Ovary (tissue), 9 donors: ENCODE measurements around the gene CDK6. TPM values are rescaled to one million over a fixed set of nuclear protein-coding genes. Genes with fewer than 3 reads are reported as not detected.

Experiments used
- DNase-seq, 5 donors: peaks; one replicate each; pipeline ENCODE4 v3.0.0-alpha.2; 2019 to 2020
- H3K27ac ChIP-seq, 2 donors: fragments of 200-600 bp; one replicate each; pipeline versions ENCODE4 v1.5.1 to v1.8.0; 2019 to 2022
- H3K27me3 ChIP-seq: fragments of 200-600 bp; one replicate; pipeline ENCODE4 v1.8.0; 2022
- H3K36me3 ChIP-seq: fragments of 200-600 bp; sonication (generic); one replicate; pipeline ENCODE4 v1.5.1; 2019
- H3K4me1 ChIP-seq: one replicate; pipeline ENCODE4 v1.8.1; 2013; ENCODE audit warnings: mild to moderate bottlenecking, moderate library complexity; ENCODE audit not compliant: insufficient read depth
- H3K4me3 ChIP-seq: fragments of 200-600 bp; sonication (generic); one replicate; pipeline ENCODE4 v1.5.1; 2017
- H3K9me3 ChIP-seq, 2 donors: fragments of 200-600 bp in 1 of 2; sonication (generic) in 1 of 2; one replicate each; pipeline versions ENCODE4 v1.5.1 to v1.8.1; 2013 to 2019; ENCODE audit warnings: mild to moderate bottlenecking in 1 of 2, moderate library complexity in 1 of 2
- EP300 ChIP-seq: sonication (generic); formaldehyde crosslinking; IDR thresholded peaks from one replicate; pipeline ENCODE4 v1.6.1; 2017; ENCODE audit warnings: antibody characterized with exemption
- POLR2A ChIP-seq: fragments of 450-650 bp; IDR thresholded peaks from one replicate; pipeline ENCODE4 v1.6.1; 2017; ENCODE audit warnings: antibody characterized with exemption, mild to moderate bottlenecking, moderate library complexity
- WGBS, 3 donors: extraction: QIAGEN DNeasy Blood & Tissue Kit in 1 of 3; methylation state at CpG; one replicate each; pipeline versions ENCODE4 v1.1.5 to v1.1.7; 2013 to 2017; 5-methylcytosine and 5-hydroxymethylcytosine counted together
- intact Hi-C, 4 donors: fragments of 100-400 bp; cut with DNase I; formaldehyde crosslinking; loops; one replicate each; pipeline versions ENCODE4 v1.11.0 to v1.15.1; 2022 to 2023
- polyA plus RNA-seq, 2 donors: library from polyadenylated mRNA; stranded (reverse); fragments of 200-250 nt in 1 of 2; fragments of 350-450 nt in 1 of 2; fragmentation: Illumina TruSeq in 1 of 2; extraction: RNeasy Lipid Tissue Mini Kit (QIAGEN cat#74804) in 1 of 2; gene quantifications; one replicate each; pipeline ENCODE4 v1.2.3, GENCODE V29; 2013 to 2014
- total RNA-seq, 7 donors: library from RNA; depleted of rRNA in 2 of 7; stranded (reverse); fragments of >200 nt in 2 of 7; fragmentation: NEBNext Ultra II Directional in 3 of 7; extraction: Animal tissue kit (Norgen Biotek cat#: 25700) in 3 of 7; gene quantifications; one replicate each; pipeline versions ENCODE4 v1.1.0 to v1.2.4, GENCODE V29; 2016 to 2023
- TF ChIP-seq, protein P1 (sequence below), 3 donors: fragments of 450-650 bp in 2 of 3; fragments of 200-600 bp in 1 of 3; IDR thresholded peaks; one replicate each; pipeline versions ENCODE4 v1.5.1 to v1.8.0; 2016 to 2022; ENCODE audit warnings: antibody characterized with exemption in 3 of 3, mild to moderate bottlenecking in 1 of 3
- donor health status: DM: no; HTN: no; CAD: no; lungs with moderate emphysema.
- donor health status: DM: no; HTN: no; CAD: no.
- donor health status: Bipolar disorder and iron deficiency.
- donor health status: DM: yes; HTN: yes; CAD: no.
- donor health status: DM: no; HTN: no; CAD: no.
- donor health status: DM: yes; HTN: yes; CAD: no.

CDK6 gene
- total and polyA plus RNA-seq, 9 donors, result 1.8 to 20.4 (median 11.2) TPM

DNA sequence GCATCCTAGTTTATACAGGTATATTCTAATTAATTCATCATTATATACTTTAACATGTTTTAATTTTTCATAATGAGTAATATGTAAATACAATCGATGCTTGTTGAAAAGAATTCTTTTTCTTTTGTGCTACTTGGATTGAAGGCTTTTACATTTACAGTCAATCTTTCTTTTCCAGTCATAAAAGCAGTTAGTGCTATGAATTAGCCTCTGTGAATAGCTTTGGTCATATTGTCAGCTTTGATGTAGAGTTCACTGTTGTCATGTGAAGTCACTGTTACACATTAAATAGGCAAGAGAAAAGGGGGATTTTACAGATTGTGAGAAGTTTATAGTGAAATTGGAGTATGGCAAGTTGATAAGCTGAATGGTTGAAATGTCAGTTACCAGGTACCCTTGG is 142.9 kb downstream of the CDK6 start:
- peaks cover 3% of the 10 kb centered on the region for H3K4me1 ChIP-seq
- intact Hi-C loops, result loop anchor here in 2 of 4 donors (10.0 kb wide), 1 partner anchor 141 kb away; the partner anchor contains the start of gene CDK6 (in 2 of the 2)
- H3K27ac ChIP-seq, result no peak overlapping the region
- TF ChIP-seq EP300 (no peak), POLR2A (no peak)
- TF ChIP-seq, protein P1, sequence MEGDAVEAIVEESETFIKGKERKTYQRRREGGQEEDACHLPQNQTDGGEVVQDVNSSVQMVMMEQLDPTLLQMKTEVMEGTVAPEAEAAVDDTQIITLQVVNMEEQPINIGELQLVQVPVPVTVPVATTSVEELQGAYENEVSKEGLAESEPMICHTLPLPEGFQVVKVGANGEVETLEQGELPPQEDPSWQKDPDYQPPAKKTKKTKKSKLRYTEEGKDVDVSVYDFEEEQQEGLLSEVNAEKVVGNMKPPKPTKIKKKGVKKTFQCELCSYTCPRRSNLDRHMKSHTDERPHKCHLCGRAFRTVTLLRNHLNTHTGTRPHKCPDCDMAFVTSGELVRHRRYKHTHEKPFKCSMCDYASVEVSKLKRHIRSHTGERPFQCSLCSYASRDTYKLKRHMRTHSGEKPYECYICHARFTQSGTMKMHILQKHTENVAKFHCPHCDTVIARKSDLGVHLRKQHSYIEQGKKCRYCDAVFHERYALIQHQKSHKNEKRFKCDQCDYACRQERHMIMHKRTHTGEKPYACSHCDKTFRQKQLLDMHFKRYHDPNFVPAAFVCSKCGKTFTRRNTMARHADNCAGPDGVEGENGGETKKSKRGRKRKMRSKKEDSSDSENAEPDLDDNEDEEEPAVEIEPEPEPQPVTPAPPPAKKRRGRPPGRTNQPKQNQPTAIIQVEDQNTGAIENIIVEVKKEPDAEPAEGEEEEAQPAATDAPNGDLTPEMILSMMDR (IDR thresholded peaks at IDR 0.05), result no peak
- H3K27me3 ChIP-seq, result no peaks in the 10 kb centered on the region
- no peak for DNase-seq
- no peaks in the 10 kb centered on the region for H3K9me3 ChIP-seq
- H3K4me3 ChIP-seq, result no peak overlapping the region
- WGBS, 3 donors, result 96 to 99% (median 97%) methylated on average over 1 of the region's 1 CpG
- no peaks in the 10 kb centered on the region for H3K36me3 ChIP-seq

DNA sequence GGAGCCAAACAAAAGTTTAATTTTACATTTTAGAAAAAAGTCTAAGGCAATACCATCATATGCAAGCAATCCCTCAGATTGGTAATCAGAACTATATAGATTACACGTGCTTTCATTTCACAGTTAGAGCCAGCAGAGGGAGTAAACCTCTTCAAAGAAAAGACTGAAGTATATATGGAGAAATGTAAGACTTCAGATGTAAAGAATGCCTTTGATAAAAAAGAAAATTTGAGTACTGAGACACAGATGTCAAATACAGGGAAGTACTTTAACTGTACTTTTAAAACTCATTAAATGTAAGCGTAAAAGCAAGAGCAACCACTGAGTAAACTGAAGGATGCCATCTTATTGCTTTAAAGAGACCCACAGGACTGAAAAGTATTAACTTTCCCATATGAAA is 144.8 kb downstream of the CDK6 start:
- no peaks in the 10 kb centered on the region for H3K4me1 ChIP-seq
- intact Hi-C loops, result loop anchor here in 2 of 4 donors (10.0 kb wide), 1 partner anchor 143 kb away; the partner anchor contains the start of gene CDK6 (in 2 of the 2)
- no peak for TF ChIP-seq POLR2A
- no peak for TF ChIP-seq EP300
- TF ChIP-seq, protein P1 (IDR thresholded peaks at IDR 0.05), result peak in 1 of 3 donors; percentile 16
- H3K27ac ChIP-seq, result no peak overlapping the region
- 45 to 52% (median 50%) methylated on average over 2 of the region's 2 CpGs for WGBS, 3 donors
- DNase-seq, result no peak
- H3K36me3 ChIP-seq, result no peaks in the 10 kb centered on the region
- no peaks in the 10 kb centered on the region for H3K9me3 ChIP-seq
- no peaks in the 10 kb centered on the region for H3K27me3 ChIP-seq
- no peak overlapping the region for H3K4me3 ChIP-seq

GRCh38 chr7:92685136-92686042 is 151.0 kb downstream of the CDK6 start:
- intact Hi-C loops, result no loop called here
- no peak for DNase-seq
- 91 to 97% (median 94%) methylated on average over 6 of the region's 6 CpGs for WGBS, 3 donors
- Histone ChIP-seq H3K36me3 (no peaks in the 10 kb centered on the region), H3K4me1 (peaks cover 4% of the 10 kb centered on the region), H3K4me3 (no peak overlapping the region), H3K9me3 (no peaks in the 10 kb centered on the region), H3K27me3 (no peaks in the 10 kb centered on the region), H3K27ac (no peak overlapping the region)
- TF ChIP-seq POLR2A (no peak), EP300 (no peak)
- TF ChIP-seq, protein P1 (IDR thresholded peaks at IDR 0.05), result no peak

- Histone ChIP-seq H3K4me3 (no peak overlapping the region), H3K27ac (no peak overlapping the region), H3K4me1 (peaks cover 4% of the 10 kb centered on the region), H3K9me3 (no peaks in the 10 kb centered on the region), H3K27me3 (no peaks in the 10 kb centered on the region), H3K36me3 (no peaks in the 10 kb centered on the region)
- intact Hi-C loops, result no loop called here
- TF ChIP-seq POLR2A, result no peak
- no peak for TF ChIP-seq EP300
- TF ChIP-seq, protein P1 (IDR thresholded peaks at IDR 0.05), result no peak
- DNase-seq, result no peak
- 90 to 96% (median 90%) methylated on average over 1 of the region's 1 CpG for WGBS, 3 donors
Observed at GRCh38 chr7:92684274-92684673, 152.1 kb downstream of the CDK6 start.
